ENCODE results near the gene GSN. TPM values are rescaled to one million over a fixed set of nuclear protein-coding genes. Genes with fewer than 3 reads are reported as not detected.
A peak's percentile ranks its signal among the peaks of the same experiment; 100 is the strongest.

Gene GSN
- total and polyA plus RNA-seq, 2 of the 13 experiments (the other 11 are each of a cell fraction or from before 2014, with no cell fraction given), result 294 to 307 TPM

- TF ChIP-seq KIAA2018 (CRISPR knock-in tag; IDR thresholded peaks at IDR 0.05; ENCODE audit: borderline replicate concordance), result no peak
- no peak for TF ChIP-seq PRDM4 (CRISPR knock-in tag; IDR thresholded peaks at IDR 0.05; ENCODE audit: borderline replicate concordance)
- TF ChIP-seq NR2F6 (IDR thresholded peaks at IDR 0.05), result no peak
- TF ChIP-seq NR2F6 (CRISPR knock-in tag; IDR thresholded peaks at IDR 0.05), result peak; percentile 52; the same call in 1 of the 2 replicates
- TF ChIP-seq MIER2 (CRISPR knock-in tag; IDR thresholded peaks at IDR 0.05), result no peak
- peak; percentile 56; the same call in 1 of the 2 replicates for TF ChIP-seq DRAP1 (CRISPR knock-in tag; IDR thresholded peaks at IDR 0.05)
- no peak for TF ChIP-seq POLR2AphosphoS2 (IDR thresholded peaks at IDR 0.05; ENCODE audit: low read depth, low read length)
- no peak for TF ChIP-seq TRIM24 (CRISPR knock-in tag; IDR thresholded peaks at IDR 0.05)
- TF ChIP-seq ZNF629 (CRISPR knock-in tag; conservative IDR thresholded peaks at IDR 0.05), result peak; percentile 100
- no peak for TF ChIP-seq ZNF777 (CRISPR knock-in tag; IDR thresholded peaks at IDR 0.05)
- TF ChIP-seq ZNF652 (CRISPR knock-in tag; IDR thresholded peaks at IDR 0.05; ENCODE audit: borderline replicate concordance, low read depth), result no peak
- TF ChIP-seq SRSF1 (optimal IDR thresholded peaks at IDR 0.05; ENCODE audit: low read depth, low read length), result peak; percentile 41
- TF ChIP-seq ZFP90 (CRISPR knock-in tag; IDR thresholded peaks at IDR 0.05; ENCODE audit: borderline replicate concordance), result no peak
- TF ChIP-seq HNF4A (CRISPR knock-in tag; IDR thresholded peaks at IDR 0.05), result peak; percentile 70
- TF ChIP-seq E2F2 (CRISPR knock-in tag; IDR thresholded peaks at IDR 0.05; ENCODE audit: borderline replicate concordance), result no peak
- TF ChIP-seq ZFY (CRISPR knock-in tag; IDR thresholded peaks at IDR 0.05), result peak; percentile 44
- no peak for TF ChIP-seq SP1 (IDR thresholded peaks at IDR 0.05)
- 0 out of 2 replicates have a peak, but pooled peaks have one; percentile 25 for TF ChIP-seq SP1 (CRISPR knock-in tag; IDR thresholded peaks at IDR 0.05)
- TF ChIP-seq KDM1A (CRISPR knock-in tag; IDR thresholded peaks at IDR 0.05), result peak; percentile 98
Measured at GRCh38 chr9:121294866-121295661, 27.1 kb downstream of the GSN start (continued).

All from HepG2 (cell line).